ENCODE measurements around the gene STK39. TPM values are rescaled to one million over a fixed set of nuclear protein-coding genes. Genes with fewer than 3 reads are reported as not detected.
A peak's percentile ranks its signal among the peaks of the same experiment; 100 is the strongest.

STK39 gene
- total RNA-seq, 1 experiment from 2014 or later: 2.9 TPM

DNA sequence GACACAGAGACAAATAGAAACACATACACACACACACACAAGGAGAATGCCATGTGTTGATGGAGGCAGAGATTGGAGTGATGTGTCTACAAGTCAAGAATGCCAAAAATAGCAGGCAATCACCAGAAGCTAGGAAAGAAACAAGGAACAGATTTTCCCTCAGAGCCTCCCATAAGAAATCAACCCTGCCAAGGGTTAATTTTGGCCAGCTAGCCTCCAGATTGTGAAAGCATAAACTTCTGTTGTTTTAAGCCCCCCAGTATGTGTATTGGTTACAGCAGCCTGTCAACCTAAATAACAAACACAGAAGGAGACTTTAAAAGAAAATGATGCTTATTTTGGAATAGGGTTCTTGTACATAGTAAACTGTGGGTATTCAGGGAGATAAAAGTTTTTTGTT, 5.6 kb upstream of the STK39 start:
- H3K27me3 Mint-ChIP-seq (ENCODE audit: insufficient read depth, unreplicated experiment): peaks cover 3% of the 10 kb centered on the region
- intact Hi-C loops (cut with micrococcal nuclease; ENCODE audit: unreplicated experiment): no loop called here
- Histone ChIP-seq H3K27me3 (replicated peaks; ENCODE audit: control insufficient read depth, insufficient read depth, low read length) (no peaks in the 10 kb centered on the region), H3K4me1 (peaks cover 9% of the 10 kb centered on the region), H3K36me3 (ENCODE audit: control insufficient read depth, insufficient read depth, low read length) (no peaks in the 10 kb centered on the region), H3K9me3 (no peaks in the 10 kb centered on the region), H3K4me3 (ENCODE audit: low read depth, low read length) (no peak overlapping the region)
- no peak for DNase-seq
- CTCF ChIA-PET: no interaction called here
- H3K36me3 Mint-ChIP-seq (ENCODE audit: insufficient read depth, unreplicated experiment): no peaks in the 10 kb centered on the region
- H3K4me1 Mint-ChIP-seq (ENCODE audit: low read depth, unreplicated experiment): no peaks in the 10 kb centered on the region
- no peak overlapping the region for H3K4me3 Mint-ChIP-seq (ENCODE audit: unreplicated experiment)
- POLR2A ChIA-PET: no interaction called here
- no TSS peak for BruUV-seq (replicated peaks)
- no peak overlapping the region for H3K27ac Mint-ChIP-seq (ENCODE audit: unreplicated experiment)
- no peaks in the 10 kb centered on the region for H3K9me3 Mint-ChIP-seq (ENCODE audit: unreplicated experiment)
- TF ChIP-seq, protein P1, sequence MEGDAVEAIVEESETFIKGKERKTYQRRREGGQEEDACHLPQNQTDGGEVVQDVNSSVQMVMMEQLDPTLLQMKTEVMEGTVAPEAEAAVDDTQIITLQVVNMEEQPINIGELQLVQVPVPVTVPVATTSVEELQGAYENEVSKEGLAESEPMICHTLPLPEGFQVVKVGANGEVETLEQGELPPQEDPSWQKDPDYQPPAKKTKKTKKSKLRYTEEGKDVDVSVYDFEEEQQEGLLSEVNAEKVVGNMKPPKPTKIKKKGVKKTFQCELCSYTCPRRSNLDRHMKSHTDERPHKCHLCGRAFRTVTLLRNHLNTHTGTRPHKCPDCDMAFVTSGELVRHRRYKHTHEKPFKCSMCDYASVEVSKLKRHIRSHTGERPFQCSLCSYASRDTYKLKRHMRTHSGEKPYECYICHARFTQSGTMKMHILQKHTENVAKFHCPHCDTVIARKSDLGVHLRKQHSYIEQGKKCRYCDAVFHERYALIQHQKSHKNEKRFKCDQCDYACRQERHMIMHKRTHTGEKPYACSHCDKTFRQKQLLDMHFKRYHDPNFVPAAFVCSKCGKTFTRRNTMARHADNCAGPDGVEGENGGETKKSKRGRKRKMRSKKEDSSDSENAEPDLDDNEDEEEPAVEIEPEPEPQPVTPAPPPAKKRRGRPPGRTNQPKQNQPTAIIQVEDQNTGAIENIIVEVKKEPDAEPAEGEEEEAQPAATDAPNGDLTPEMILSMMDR (IDR thresholded peaks at IDR 0.05; ENCODE audit: insufficient read depth in 1 of 2, low read depth in 1 of 2, low read length in 1 of 2, severe bottlenecking in 1 of 2, unreplicated experiment in 1 of 2): no peak

DNA sequence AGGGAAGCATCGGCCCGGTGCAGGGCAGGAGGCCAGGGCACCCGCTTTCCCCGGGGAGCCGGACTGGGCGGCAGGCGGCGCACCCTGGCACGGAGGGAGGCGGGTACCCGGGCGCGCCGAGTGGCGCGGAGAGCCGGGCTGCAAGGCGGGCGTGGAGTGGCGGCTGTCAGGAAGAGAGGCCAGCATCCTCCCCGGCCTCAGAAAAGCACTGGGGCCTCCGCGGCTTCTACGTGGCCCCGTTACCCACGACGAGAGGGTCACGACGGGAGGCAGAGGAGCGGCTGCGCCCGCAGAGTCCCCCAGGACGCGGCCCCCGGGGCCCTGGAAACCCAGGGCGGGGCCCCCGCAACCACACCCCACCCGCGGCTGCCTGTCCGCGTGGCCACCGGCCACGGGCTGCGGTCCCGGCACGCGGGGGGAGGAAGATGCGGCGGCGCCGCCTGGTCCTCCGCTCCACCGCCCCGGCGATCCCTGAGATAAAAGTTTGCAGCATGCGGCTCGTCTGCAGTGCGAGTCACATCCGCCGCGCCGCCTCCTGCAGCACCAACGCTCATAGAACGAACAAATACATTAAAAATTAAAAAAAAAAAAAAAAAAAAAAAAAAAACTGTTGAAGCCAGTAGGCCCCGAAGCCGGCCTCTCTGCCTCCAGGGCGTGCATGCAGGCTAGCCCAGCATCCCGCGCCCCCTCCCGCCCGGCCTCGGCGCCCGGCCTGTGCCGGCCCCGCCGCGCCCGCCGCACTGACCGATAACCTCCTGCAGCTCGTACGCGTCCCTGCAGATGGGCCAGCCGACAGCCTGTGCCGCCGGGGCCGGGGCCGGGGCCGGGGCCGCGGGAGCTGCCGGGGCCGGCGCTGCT, 683 bp downstream of the STK39 start:
- H3K4me1 Mint-ChIP-seq (ENCODE audit: low read depth, unreplicated experiment): no peaks in the 10 kb centered on the region
- H3K4me1 ChIP-seq: peaks cover 11% of the 10 kb centered on the region; the same call in 1 of the 2 replicates
- TF ChIP-seq, protein P1 (IDR thresholded peaks at IDR 0.05; ENCODE audit: insufficient read depth in 1 of 2, low read depth in 1 of 2, low read length in 1 of 2, severe bottlenecking in 1 of 2, unreplicated experiment in 1 of 2): no peak
- H3K9me3 ChIP-seq: no peaks in the 10 kb centered on the region
- H3K27me3 ChIP-seq (replicated peaks; ENCODE audit: control insufficient read depth, insufficient read depth, low read length): no peaks in the 10 kb centered on the region
- no peak overlapping the region for H3K27ac Mint-ChIP-seq (ENCODE audit: unreplicated experiment)
- BruUV-seq (replicated peaks): no TSS peak
- peak overlapping the region; percentile 58 for H3K4me3 ChIP-seq (ENCODE audit: low read depth, low read length)
- no peaks in the 10 kb centered on the region for H3K36me3 ChIP-seq (ENCODE audit: control insufficient read depth, insufficient read depth, low read length)
- POLR2A ChIA-PET: no interaction called here
- no peaks in the 10 kb centered on the region for H3K36me3 Mint-ChIP-seq (ENCODE audit: insufficient read depth, unreplicated experiment)
- peak overlapping the region; percentile 71 for H3K4me3 Mint-ChIP-seq (ENCODE audit: unreplicated experiment)
- DNase-seq: peak; percentile 46 to 63
- CTCF ChIA-PET: interaction anchor here (0.7 to 1.2 kb wide), 3 partner anchors 66 to 127 kb away, joined by 3 to 7 read pairs (median 5); no protein-coding TSS in a partner anchor
- intact Hi-C loops (cut with micrococcal nuclease; ENCODE audit: unreplicated experiment): loop anchor here (1.0 to 2.0 kb wide), 4 partner anchors 50 to 110 kb away; no protein-coding TSS in a partner anchor
- peaks cover 9% of the 10 kb centered on the region for H3K27me3 Mint-ChIP-seq (ENCODE audit: insufficient read depth, unreplicated experiment)
- no peaks in the 10 kb centered on the region for H3K9me3 Mint-ChIP-seq (ENCODE audit: unreplicated experiment)

DNA sequence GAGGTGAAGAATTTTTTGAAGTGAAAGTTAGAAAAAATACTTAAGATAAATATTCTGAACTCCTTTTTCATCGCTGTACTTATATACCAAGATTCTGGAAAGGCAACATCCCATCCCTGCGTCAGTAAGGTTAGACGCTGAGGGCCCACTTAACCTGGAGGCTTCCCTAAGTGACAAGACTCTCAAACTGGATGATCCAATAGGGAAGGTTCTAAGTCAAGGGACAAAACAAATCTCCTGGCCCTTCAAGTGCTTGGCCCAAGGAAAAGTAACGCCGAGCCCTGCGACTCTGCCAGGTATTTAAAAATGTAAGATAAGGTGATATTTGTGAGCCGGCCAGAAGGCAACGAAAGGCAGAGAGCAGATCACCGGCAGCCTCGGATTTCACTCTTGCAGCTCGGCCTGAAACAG, 1.3 kb downstream of the STK39 start:
- H3K9me3 ChIP-seq: no peaks in the 10 kb centered on the region
- peak overlapping the region; percentile 58 for H3K4me3 ChIP-seq (ENCODE audit: low read depth, low read length)
- peaks cover 11% of the 10 kb centered on the region; the same call in 1 of the 2 replicates for H3K4me1 ChIP-seq
- no peaks in the 10 kb centered on the region for H3K36me3 ChIP-seq (ENCODE audit: control insufficient read depth, insufficient read depth, low read length)
- DNase-seq: no peak
- Mint-ChIP-seq H3K4me1 (ENCODE audit: low read depth, unreplicated experiment) (no peaks in the 10 kb centered on the region), H3K9me3 (ENCODE audit: unreplicated experiment) (no peaks in the 10 kb centered on the region), H3K27ac (ENCODE audit: unreplicated experiment) (no peak overlapping the region), H3K27me3 (ENCODE audit: insufficient read depth, unreplicated experiment) (peaks cover 9% of the 10 kb centered on the region), H3K4me3 (ENCODE audit: unreplicated experiment) (peak overlapping the region; percentile 71), H3K36me3 (ENCODE audit: insufficient read depth, unreplicated experiment) (no peaks in the 10 kb centered on the region)
- TF ChIP-seq, protein P1 (IDR thresholded peaks at IDR 0.05; ENCODE audit: insufficient read depth in 1 of 2, low read depth in 1 of 2, low read length in 1 of 2, severe bottlenecking in 1 of 2, unreplicated experiment in 1 of 2): no peak
- H3K27me3 ChIP-seq (replicated peaks; ENCODE audit: control insufficient read depth, insufficient read depth, low read length): no peaks in the 10 kb centered on the region
- POLR2A ChIA-PET: no interaction called here
- BruUV-seq (replicated peaks): TSS peak; percentile 32
- CTCF ChIA-PET: no interaction called here
- intact Hi-C loops (cut with micrococcal nuclease; ENCODE audit: unreplicated experiment): loop anchor here (2.0 kb wide), 1 partner anchor 49 kb away; no protein-coding TSS in a partner anchor

All from Caco-2 (cell line).